Right renal pelvis (tissue), 4 donors: ENCODE results near the gene MYO18B. TPM values are rescaled to one million over a fixed set of nuclear protein-coding genes. Genes with fewer than 3 reads are reported as not detected.

Source experiments
- DNase-seq, 4 donors: peaks; one replicate each; pipeline ENCODE4 v3.0.0-alpha.2; 2013; ENCODE audit warnings: low read depth in 4 of 4, low spot score in 3 of 4, missing footprints in 1 of 4
- polyA plus RNA-seq, 4 donors: library from polyadenylated mRNA; unstranded; fragments of 120-200 nt; gene quantifications; one replicate each; pipeline ENCODE4 v1.2.1, GENCODE V29; 2013; ENCODE audit not compliant: insufficient read length in 4 of 4

MYO18B gene
- polyA plus RNA-seq, 4 donors, result 0.06 to 0.21 (median 0.14) TPM

- no peak for DNase-seq
Observed at GRCh38 chr22:25930788-25931310, 188.9 kb downstream of the MYO18B start.

DNA sequence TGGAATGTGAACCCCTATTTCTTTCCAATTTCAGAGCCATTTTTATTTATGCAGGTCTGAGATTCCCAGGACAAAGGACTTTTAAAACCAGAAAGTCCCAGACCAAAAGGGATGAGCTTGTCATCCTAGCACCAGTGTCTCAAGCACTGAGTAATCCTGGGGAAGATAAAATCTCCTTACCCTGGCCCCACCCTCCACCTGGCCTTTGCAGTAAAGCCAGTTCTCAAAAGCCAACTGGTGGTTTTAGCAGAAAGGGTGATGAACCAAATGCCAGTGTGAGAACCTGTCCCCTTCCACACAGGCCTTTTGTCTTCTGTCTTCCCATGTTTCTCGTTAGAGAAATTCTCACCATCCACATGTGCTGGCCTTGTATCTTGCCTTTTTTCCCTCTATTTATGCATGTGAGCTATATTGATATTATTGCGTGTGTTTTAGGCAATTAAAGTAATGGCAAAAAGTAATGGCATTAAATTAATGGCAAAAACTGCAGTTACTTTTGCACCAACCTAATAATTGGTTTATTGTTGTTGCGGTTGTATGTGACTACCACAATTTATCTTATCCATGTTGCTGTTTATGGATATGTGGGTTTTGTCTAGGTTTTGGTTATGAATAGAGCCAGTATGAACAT lies 191.3 kb downstream of the MYO18B start:
- no peak for DNase-seq

DNA sequence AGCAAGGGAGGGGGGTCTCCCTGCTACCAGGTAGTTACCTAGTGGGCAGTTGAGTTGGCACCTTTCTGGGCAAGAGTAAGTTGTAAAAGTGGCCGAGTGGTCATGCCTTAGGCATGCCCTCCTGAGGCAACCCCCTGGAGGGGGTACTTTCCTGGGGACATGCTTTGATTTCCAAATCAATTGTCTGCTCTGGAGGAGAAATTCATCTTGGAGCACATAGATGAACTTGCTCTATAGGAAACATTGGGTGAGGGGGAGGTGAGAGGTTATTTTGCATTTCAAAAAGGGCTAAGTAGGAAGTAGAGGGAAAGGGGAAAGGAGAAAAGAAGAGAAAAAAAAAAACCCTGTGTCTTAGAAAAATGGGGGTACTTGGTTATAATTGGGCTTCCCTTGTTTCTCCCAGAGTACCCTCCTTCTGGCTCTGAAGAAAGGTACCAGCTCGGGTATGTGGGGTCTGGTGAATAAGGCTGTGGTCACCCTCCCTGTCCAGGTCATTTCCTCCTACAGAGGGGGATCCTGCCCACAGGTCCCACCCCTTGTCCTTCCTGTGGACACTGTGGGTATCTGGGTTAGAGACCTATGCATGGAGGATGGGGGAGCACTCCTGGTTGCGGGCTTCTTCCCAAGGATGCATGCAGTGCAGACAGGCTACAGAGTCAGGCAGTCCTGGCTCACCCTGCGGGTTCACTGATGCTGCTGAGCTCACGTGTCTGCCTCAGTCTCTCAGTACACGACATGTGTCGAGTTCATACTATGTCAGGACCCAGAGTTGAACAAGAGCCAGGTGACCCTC lies 193.5 kb downstream of the MYO18B start:
- no peak for DNase-seq

- DNase-seq, result no peak
Observed at GRCh38 chr22:25938151-25938550, 196.2 kb downstream of the MYO18B start.

DNA sequence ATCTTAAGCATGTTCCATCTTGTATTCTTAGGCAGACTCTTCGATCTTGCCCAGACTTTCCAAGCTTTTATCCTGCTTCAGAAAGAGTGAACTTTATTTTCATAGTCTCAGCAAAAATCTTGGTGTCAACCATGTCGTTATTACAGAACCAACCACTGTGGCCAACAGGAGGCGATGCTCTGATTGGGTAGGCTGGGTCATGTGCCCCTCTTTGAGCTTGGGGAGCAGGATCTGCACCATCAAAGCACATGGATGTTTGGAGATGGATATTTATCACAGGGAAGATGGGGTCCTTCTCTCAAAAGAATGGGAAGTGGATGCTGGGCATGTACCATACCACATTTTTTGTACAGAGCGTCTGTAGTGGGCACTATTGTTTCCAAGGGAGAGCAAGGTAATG lies 197.4 kb downstream of the MYO18B start:
- no peak for DNase-seq

- no peak for DNase-seq
Observed at GRCh38 chr22:25940479-25940878, 198.5 kb downstream of the MYO18B start.

DNA sequence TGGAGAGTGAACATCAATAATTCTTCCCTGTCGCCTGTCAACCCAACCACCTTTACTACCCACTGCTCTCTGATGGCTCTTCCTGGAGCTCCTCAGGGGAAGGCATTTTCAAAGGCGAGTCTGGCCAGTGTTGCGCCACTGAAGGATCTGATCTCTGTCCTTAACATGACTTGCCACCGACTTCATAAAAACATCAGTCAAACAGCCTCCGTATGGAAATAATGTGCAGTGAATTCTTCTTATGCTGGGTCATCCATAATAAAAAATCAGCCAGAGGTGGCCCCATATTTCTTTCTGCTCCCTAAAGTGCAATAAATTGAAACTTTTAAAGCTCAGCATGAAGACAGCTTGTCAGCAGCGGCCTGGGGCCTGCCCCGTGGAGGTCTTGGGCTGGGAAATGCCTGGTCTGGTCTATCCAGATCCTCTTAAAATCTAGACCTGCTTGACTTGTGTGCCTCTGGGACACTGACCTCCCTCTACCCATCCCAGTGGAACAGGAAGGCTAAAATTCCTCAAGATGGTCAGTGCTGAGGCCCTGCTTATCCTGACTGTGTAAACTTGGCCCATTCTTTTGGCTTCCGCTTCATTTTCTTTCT lies 199.5 kb downstream of the MYO18B start:
- DNase-seq, result peak in 1 of 4 donors; percentile 3

GRCh38 chr22:25942115-25942855 lies 200.3 kb downstream of the MYO18B start:
- no peak for DNase-seq

DNA sequence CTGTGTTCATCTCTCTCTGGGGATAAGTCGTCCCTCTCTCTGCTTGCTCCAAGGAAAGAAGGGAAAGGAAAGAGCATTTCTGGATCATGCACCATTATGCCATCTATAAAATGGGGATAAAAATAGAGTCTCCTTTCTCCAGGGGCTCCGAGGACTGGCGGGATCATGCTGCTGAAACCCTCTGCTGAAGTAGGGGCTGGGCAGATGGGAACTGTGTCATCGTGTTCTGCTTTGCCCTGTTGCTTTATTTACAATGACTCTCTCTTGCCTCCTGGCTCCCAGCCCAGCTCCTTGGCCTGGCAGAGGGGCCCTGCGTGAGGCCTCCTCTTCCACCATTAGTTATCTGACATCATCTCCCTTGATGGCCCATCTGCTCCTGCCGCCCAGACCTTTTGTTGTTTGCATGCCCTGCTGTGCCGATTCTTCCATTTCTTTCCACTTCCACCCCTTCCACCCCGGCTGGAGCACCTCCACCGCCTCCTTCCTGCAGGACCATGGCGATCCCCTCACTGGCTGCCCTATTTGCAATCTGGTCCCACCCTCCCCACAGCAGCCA lies 200.9 kb downstream of the MYO18B start:
- no peak for DNase-seq

DNA sequence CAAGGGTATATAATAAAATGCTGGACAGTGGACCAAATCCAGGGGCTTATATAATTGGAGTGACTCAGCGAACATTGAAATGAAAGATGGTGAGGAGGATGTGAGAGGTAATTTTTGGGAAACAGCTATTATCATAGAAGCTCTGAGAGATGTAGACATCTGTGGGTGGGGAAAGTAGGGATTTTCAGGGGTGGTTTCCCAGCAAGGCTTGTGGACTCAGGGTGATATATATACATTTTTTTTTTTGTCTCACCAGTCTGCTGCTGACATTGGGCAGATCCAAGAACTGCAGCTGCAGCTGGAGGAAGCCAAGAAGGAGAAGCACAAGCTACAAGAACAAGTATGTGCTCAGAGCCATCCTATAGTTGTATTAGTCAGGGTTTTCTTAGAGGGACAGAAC lies 208.1 kb downstream of the MYO18B start:
- DNase-seq, result no peak

GRCh38 chr22:25953276-25953675 lies 211.3 kb downstream of the MYO18B start:
- no peak for DNase-seq

DNA sequence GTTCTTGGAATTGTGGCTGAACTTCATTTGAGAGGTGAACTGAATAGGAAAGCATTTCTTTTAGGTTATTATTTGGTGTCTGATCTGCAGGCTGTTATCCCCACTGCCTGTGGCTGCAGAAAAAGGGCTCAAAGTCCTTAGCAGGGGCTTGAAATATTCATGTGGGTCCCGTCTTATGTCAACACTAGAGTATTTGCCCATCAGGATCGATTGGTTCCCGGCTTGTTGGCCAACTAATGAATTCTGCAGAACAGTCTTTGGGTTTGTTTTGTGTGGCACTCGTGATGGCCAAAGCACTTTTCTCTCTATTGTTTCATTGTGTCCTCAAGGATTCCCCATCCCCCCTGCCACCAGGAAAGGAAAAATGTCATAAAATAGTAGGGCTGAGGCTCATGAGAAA lies 211.9 kb downstream of the MYO18B start:
- DNase-seq, result no peak

DNA sequence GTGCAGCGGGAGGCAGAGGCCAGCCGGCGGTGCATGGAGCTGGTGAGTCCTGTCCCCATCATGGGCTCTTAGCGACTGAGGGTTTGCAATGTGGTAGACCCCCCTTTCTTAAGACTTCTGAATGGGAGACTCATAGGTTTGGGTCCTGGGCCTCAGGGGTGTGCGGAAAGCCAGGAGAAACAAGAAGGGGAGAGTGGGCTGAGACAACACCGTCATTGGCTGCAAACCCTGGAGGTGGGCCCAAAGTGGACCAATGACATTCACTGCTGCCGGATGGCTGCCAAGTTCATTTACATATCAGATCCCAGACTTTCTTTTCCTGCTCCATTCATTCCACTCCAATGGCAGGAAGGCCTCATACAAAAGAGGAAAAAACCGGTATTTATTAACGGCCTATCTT lies 213.3 kb downstream of the MYO18B start:
- no peak for DNase-seq

DNA sequence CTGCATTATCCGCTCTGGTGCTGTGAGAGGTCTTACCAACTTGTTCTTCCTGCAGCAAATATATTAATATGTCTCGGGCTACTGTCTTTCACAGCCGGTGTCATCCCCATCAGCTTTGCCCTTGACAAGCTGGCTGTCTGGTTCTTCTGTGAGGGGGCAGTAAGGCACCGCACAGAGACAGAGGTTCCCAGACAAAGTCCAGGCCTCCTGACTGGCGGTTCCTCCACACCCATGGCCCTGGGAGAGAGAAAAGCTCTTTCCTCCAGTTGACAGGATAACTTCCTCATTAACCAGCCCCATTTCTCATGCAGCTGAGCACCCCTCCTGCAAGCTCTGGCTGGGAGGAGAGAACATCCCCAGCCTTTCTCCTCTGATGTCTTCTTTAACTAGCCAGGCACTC lies 214.8 kb downstream of the MYO18B start:
- no peak for DNase-seq

GRCh38 chr22:25959818-25960774 lies 218.1 kb downstream of the MYO18B start:
- DNase-seq, result no peak

GRCh38 chr22:25961699-25962098 lies 219.7 kb downstream of the MYO18B start:
- no peak for DNase-seq

GRCh38 chr22:25962711-25963110 lies 220.7 kb downstream of the MYO18B start:
- no peak for DNase-seq

DNA sequence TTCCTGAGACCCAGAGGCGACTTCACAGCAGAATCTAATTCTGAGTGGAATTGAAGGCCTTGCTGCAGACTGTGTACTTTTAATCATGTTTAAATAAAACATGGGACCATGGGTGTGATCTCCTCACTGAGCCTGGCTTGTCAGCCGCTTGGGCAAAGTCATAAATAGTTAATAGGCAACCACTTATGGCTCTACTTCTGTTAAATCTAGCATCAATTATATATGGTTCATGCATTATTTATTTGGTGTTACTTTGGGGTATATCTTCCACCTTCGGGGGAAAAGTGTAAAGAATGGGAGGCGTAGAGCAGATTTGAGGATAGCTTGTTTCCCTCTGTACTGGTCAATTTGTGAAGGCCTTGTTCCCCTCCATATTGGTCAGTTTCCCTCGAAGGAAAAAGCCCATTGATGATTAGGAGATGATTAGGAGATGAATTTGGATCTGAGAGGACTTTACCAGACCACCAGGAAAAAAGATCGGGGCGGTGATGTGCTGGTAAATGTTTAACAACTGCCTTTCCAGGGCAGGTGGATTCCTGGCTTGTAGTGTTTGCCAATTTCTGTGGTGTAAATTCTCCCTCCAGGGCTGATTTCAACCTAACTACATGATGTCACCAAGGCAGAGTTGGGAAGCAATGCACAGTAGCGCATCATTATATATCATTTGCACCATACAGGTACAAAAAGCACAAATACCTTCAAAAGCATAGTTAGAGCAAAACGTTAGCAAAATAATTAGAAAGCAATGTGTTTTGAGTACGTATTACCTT lies 223.2 kb downstream of the MYO18B start:
- DNase-seq, result no peak

DNA sequence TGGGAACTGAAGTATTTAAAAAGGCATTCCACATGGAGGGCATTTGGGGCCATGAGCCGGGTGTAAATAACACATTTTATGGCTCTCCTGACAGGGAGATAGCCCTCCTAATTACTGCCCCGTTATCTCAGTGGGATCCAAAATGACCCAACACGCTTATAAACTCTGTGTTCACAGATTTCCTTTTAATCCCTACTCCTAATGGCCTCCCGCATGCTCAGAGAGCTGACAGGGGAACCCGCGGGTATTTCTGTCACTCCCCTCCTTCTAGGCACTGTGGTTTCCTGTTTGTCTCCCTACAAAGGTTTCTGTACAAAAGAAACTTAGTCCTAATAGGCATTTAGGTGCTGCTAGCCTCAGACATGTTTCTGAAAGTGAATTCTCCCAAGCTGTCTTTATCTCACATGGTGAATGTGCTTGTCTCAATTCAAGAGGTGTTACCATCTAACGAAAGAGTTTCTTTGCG lies 224.5 kb downstream of the MYO18B start:
- DNase-seq, result no peak
